Progenitor cell of endocrine pancreas (in vitro differentiated cells): ENCODE data around the gene SAV1. TPM values are rescaled to one million over a fixed set of nuclear protein-coding genes. Genes with fewer than 3 reads are reported as not detected.
"Not testable (repeated sequence)": the region's sequence is repeated elsewhere in the genome, so short reads cannot be mapped to it uniquely, and the experiment has no call there.

Source experiments
- DNase-seq: peaks from one replicate; pipeline ENCODE4 v3.0.0; 2021; ENCODE audit warnings: low spot score; ENCODE audit not compliant: unreplicated experiment
- H3K27ac Mint-ChIP-seq: 2 replicates; pipeline ENCODE4 v1.8.0; 2021; ENCODE audit warnings: mild to moderate bottlenecking, moderate library complexity, mixed read lengths
- H3K27me3 Mint-ChIP-seq: 2 replicates; pipeline ENCODE4 v1.8.0; 2021; ENCODE audit warnings: mixed read lengths
- H3K36me3 Mint-ChIP-seq: 2 replicates; pipeline ENCODE4 v1.8.0; 2022; ENCODE audit warnings: mixed read lengths; ENCODE audit not compliant: insufficient read depth
- H3K4me1 Mint-ChIP-seq: 2 replicates; pipeline ENCODE4 v1.8.0; 2021; ENCODE audit warnings: low read depth, mixed read lengths
- H3K4me3 Mint-ChIP-seq: 2 replicates; pipeline ENCODE4 v1.8.0; 2021; ENCODE audit warnings: low read depth, mild to moderate bottlenecking, moderate library complexity, mixed read lengths
- H3K9me3 Mint-ChIP-seq: 2 replicates; pipeline ENCODE4 v1.8.0; 2021; ENCODE audit warnings: low read depth, mixed read lengths
- total RNA-seq: library from RNA; stranded (reverse); gene quantifications from 2 replicates; pipeline ENCODE4 v1.2.1, GENCODE V29; 2021
- TF ChIP-seq, protein P1 (sequence below): fragments of 200-600 bp; sonication (generic); IDR thresholded peaks from one replicate; pipeline ENCODE4 v1.5.0; 2021; ENCODE audit warnings: antibody characterized with exemption, mild to moderate bottlenecking; ENCODE audit not compliant: unreplicated experiment

SAV1 gene
- total RNA-seq, 1 donor from 2014 or later = 27.0 TPM

DNA sequence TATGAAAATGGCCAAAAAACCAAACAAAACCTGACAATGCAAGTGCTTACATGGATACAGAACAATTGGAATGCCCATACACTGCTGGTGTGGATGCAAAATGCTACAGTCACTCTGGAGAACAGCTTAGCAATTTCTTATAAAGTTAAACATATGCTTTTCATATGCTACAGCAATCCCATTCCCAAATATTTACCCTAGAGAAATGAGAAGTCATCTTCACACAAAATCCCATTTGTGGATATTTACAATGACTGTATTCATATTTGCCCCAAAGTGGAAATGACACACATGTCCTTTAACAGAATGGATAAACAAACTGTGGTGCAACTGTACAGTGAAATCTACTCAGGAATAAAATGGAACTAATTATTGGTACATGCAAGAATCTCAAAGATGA, 20.4 kb downstream of the SAV1 start:
- no peaks in the 10 kb centered on the region for H3K27me3 Mint-ChIP-seq
- no peak overlapping the region for H3K27ac Mint-ChIP-seq
- H3K4me1 Mint-ChIP-seq = peaks cover 2% of the 10 kb centered on the region
- H3K36me3 Mint-ChIP-seq = peaks cover 5% of the 10 kb centered on the region
- no peak overlapping the region for H3K4me3 Mint-ChIP-seq
- DNase-seq = no peak
- TF ChIP-seq, protein P1, sequence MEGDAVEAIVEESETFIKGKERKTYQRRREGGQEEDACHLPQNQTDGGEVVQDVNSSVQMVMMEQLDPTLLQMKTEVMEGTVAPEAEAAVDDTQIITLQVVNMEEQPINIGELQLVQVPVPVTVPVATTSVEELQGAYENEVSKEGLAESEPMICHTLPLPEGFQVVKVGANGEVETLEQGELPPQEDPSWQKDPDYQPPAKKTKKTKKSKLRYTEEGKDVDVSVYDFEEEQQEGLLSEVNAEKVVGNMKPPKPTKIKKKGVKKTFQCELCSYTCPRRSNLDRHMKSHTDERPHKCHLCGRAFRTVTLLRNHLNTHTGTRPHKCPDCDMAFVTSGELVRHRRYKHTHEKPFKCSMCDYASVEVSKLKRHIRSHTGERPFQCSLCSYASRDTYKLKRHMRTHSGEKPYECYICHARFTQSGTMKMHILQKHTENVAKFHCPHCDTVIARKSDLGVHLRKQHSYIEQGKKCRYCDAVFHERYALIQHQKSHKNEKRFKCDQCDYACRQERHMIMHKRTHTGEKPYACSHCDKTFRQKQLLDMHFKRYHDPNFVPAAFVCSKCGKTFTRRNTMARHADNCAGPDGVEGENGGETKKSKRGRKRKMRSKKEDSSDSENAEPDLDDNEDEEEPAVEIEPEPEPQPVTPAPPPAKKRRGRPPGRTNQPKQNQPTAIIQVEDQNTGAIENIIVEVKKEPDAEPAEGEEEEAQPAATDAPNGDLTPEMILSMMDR = no peak
- no peaks in the 10 kb centered on the region for H3K9me3 Mint-ChIP-seq

DNA sequence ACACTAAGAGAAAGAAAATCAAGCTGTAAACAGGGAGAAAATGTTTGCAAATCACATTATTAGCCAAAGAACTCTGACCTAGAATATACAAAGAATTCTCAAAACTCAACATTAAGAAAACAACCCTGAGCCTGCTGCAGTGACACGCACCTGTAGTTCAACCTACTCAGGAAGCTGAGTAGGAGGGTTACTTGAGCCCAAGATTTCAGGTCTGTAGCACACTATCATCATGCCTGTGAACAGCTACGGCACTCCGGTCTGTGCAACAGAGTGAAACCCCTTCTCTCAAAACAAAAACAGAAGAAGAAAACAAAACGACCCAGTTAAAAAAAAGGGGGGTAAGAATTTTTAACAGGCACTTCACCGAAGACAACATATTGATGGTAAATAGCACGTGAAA, 20.8 kb downstream of the SAV1 start:
- no peaks in the 10 kb centered on the region for H3K9me3 Mint-ChIP-seq

DNA sequence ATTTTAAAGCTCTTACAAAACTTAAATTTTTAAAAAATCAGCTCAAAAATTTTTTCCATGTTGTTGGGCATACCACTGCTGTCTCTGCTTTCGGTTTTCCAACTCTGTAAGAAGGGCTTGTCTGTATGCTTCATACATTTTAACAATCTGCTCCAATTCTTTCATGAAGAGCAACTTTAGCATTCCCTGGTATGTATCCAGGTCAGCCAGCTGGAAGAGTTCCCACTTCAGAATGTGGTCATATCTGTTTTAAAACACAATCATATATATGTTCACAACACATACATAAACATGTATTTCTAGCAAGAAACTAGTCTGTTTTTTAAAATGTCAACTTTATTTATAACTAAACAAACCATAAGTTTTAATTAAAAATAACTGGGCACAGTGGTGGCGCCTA, 33.0 kb downstream of the SAV1 start:
- Mint-ChIP-seq H3K27me3 (no peaks in the 10 kb centered on the region), H3K9me3 (peaks cover 4% of the 10 kb centered on the region), H3K27ac (no peak overlapping the region), H3K4me3 (no peak overlapping the region), H3K36me3 (peaks cover 12% of the 10 kb centered on the region), H3K4me1 (no peaks in the 10 kb centered on the region)
- TF ChIP-seq, protein P1 = no peak
- DNase-seq = no peak

More for the DNA sequence above, 20.8 kb downstream of the SAV1 start:
- no peak for DNase-seq
- peaks cover 2% of the 10 kb centered on the region for H3K4me1 Mint-ChIP-seq
- peaks cover 4% of the 10 kb centered on the region for H3K36me3 Mint-ChIP-seq
- H3K27ac Mint-ChIP-seq = no peak overlapping the region
- TF ChIP-seq, protein P1 = no peak
- no peaks in the 10 kb centered on the region for H3K27me3 Mint-ChIP-seq
- no peak overlapping the region for H3K4me3 Mint-ChIP-seq

DNA sequence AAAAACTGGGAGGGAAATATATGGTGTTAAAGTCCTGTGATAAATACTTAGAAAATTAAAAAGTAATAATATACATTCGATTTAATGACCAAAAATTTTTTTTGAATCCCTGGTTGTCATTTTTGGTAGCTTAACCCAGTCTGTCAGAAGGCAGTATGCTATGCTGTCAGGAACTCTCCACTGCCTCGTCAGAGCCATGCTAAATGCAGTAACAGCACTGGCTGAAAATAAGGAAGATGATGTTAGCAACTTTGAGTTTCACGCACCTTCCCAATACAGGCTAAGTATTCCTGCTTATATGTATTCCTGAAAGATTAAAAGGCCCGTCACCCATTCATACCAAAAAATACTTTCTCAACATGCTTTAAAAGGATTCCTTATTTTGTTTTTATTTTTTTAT, 34.2 kb downstream of the SAV1 start:
- TF ChIP-seq, protein P1 = no peak
- Mint-ChIP-seq H3K36me3 (peaks cover 9% of the 10 kb centered on the region), H3K27me3 (no peaks in the 10 kb centered on the region), H3K9me3 (peaks cover 4% of the 10 kb centered on the region), H3K4me3 (no peak overlapping the region), H3K4me1 (no peaks in the 10 kb centered on the region), H3K27ac (no peak overlapping the region)
- DNase-seq = no peak

DNA sequence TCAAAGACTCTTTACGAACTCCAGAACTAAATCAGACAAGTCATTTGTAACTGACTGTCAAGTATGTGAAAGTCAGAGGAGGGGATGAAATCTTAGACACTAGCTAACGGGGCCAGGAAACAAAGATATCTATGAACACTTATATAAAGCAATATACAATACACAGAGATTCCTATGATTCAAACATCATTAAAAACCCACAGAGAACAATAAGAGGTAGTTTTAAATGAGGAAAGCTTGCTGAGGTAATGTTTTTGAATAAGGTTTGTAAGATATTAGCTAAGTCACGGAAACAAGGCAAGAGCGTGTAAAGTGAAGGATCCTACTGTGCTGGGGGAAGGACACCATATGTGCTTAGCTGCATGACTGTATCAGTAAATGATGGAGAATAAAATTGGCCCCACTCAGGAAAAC, 36.7 kb downstream of the SAV1 start:
- H3K9me3 Mint-ChIP-seq = peaks cover 4% of the 10 kb centered on the region
- peaks cover 7% of the 10 kb centered on the region for H3K36me3 Mint-ChIP-seq
- H3K4me1 Mint-ChIP-seq = no peaks in the 10 kb centered on the region
- H3K27ac Mint-ChIP-seq = peak overlapping the region; percentile 47
- TF ChIP-seq, protein P1 = no peak
- H3K4me3 Mint-ChIP-seq = no peak overlapping the region
- DNase-seq = no peak
- H3K27me3 Mint-ChIP-seq = no peaks in the 10 kb centered on the region

DNA sequence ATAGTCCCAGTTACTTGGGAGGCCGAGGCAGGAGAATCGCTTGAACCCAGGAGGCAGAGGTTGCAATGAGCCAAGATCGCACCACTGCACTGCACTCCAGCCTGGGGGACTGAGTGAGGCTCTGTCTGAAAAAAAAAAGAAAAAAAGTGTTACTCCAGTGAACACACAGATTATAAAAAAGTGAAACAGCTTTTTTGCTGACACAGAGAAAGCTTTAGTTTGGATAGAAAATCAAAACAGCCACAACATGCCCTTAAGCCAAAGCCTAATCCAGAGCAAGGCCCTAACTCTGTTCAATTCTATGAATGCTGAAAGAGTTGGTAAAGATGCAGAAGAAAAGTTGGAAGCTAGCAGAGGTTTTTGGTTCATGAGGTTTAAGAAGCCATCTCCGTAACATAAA, 43.2 kb downstream of the SAV1 start:
- not testable (repeated sequence) for H3K4me1 Mint-ChIP-seq, DNase-seq, H3K27ac Mint-ChIP-seq, H3K36me3 Mint-ChIP-seq, H3K4me3 Mint-ChIP-seq, H3K9me3 Mint-ChIP-seq, H3K27me3 Mint-ChIP-seq
